Endothelial cell (in vitro differentiated cells): ENCODE measurements around the gene FMN2. TPM values are rescaled to one million over a fixed set of nuclear protein-coding genes. Genes with fewer than 3 reads are reported as not detected.

Source experiments
- DNase-seq: peaks from one replicate; pipeline ENCODE4 v3.0.0; 2021; ENCODE audit warnings: low spot score
- H3K27ac Mint-ChIP-seq: one replicate; pipeline ENCODE4 v1.8.0; 2021; ENCODE audit warnings: mixed read lengths, inconsistent platforms; ENCODE audit not compliant: unreplicated experiment
- H3K27me3 Mint-ChIP-seq: one replicate; pipeline ENCODE4 v1.8.0; 2021; ENCODE audit warnings: mild to moderate bottlenecking, moderate library complexity, mixed read lengths, inconsistent platforms; ENCODE audit not compliant: unreplicated experiment
- H3K36me3 Mint-ChIP-seq: one replicate; pipeline ENCODE4 v1.8.0; 2021; ENCODE audit warnings: mild to moderate bottlenecking, low read depth, mixed read lengths, inconsistent platforms; ENCODE audit not compliant: unreplicated experiment
- H3K4me1 Mint-ChIP-seq: one replicate; pipeline ENCODE4 v1.8.0; 2021; ENCODE audit warnings: mild to moderate bottlenecking, mixed read lengths, inconsistent platforms; ENCODE audit not compliant: unreplicated experiment
- H3K4me3 Mint-ChIP-seq: one replicate; pipeline ENCODE4 v1.8.0; 2021; ENCODE audit warnings: mild to moderate bottlenecking, mixed read lengths, inconsistent platforms; ENCODE audit not compliant: unreplicated experiment
- H3K9me3 Mint-ChIP-seq: one replicate; pipeline ENCODE4 v1.8.0; 2021; ENCODE audit warnings: mixed read lengths, inconsistent platforms; ENCODE audit not compliant: unreplicated experiment
- total RNA-seq: library from RNA; stranded (reverse); fragmentation: NEBNext Ultra II Directional; extraction: Animal tissue kit (Norgen Biotek cat#: 25700); gene quantifications from one replicate; pipeline ENCODE4 v1.2.1, GENCODE V29; 2021; ENCODE audit not compliant: unreplicated experiment
- TF ChIP-seq, protein P1 (sequence below): fragments of 200-600 bp; sonication (generic); IDR thresholded peaks from one replicate; pipeline ENCODE4 v1.5.0; 2021; ENCODE audit warnings: antibody characterized with exemption; ENCODE audit not compliant: unreplicated experiment

The FMN2 gene
- total RNA-seq, 1 donor from 2014 or later: 2.6 TPM

- Mint-ChIP-seq H3K27me3 (peaks cover 8% of the 10 kb centered on the region), H3K4me1 (peaks cover 8% of the 10 kb centered on the region), H3K36me3 (no peaks in the 10 kb centered on the region), H3K4me3 (peak overlapping the region; percentile 49), H3K9me3 (no peaks in the 10 kb centered on the region), H3K27ac (no peak overlapping the region)
- TF ChIP-seq, protein P1, sequence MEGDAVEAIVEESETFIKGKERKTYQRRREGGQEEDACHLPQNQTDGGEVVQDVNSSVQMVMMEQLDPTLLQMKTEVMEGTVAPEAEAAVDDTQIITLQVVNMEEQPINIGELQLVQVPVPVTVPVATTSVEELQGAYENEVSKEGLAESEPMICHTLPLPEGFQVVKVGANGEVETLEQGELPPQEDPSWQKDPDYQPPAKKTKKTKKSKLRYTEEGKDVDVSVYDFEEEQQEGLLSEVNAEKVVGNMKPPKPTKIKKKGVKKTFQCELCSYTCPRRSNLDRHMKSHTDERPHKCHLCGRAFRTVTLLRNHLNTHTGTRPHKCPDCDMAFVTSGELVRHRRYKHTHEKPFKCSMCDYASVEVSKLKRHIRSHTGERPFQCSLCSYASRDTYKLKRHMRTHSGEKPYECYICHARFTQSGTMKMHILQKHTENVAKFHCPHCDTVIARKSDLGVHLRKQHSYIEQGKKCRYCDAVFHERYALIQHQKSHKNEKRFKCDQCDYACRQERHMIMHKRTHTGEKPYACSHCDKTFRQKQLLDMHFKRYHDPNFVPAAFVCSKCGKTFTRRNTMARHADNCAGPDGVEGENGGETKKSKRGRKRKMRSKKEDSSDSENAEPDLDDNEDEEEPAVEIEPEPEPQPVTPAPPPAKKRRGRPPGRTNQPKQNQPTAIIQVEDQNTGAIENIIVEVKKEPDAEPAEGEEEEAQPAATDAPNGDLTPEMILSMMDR: no peak
- DNase-seq: no peak
Measured at GRCh38 chr1:240094041-240094722, 2.5 kb downstream of the FMN2 start.

DNA sequence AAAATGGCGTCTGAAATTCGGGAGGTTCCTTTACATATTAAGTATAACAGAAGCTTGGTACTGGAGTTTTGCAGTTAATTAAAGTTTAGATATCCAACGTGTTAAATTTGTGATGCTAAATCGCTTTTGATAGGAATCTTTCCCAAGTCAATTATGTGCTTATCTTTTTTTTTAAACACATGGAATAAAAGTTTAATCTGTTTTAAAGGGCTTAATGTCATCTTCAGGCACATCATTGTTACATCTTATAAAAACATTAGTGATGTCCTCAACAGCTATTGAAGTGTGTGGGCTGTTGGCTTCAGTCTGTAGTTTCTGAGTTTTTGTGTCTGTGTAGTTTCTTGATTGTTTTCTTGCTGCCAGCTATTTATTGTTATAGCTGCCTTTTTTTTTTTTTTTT is 5.3 kb downstream of the FMN2 start:
- H3K27ac Mint-ChIP-seq: no peak overlapping the region
- no peak for DNase-seq
- H3K4me1 Mint-ChIP-seq: peaks cover 16% of the 10 kb centered on the region
- peaks cover 11% of the 10 kb centered on the region for H3K27me3 Mint-ChIP-seq
- H3K9me3 Mint-ChIP-seq: no peaks in the 10 kb centered on the region
- H3K4me3 Mint-ChIP-seq: no peak overlapping the region
- no peaks in the 10 kb centered on the region for H3K36me3 Mint-ChIP-seq
- TF ChIP-seq, protein P1: no peak

GRCh38 chr1:240098534-240098933 is 6.9 kb downstream of the FMN2 start:
- H3K27ac Mint-ChIP-seq: no peak overlapping the region
- peaks cover 11% of the 10 kb centered on the region for H3K27me3 Mint-ChIP-seq
- DNase-seq: no peak
- no peaks in the 10 kb centered on the region for H3K36me3 Mint-ChIP-seq
- H3K9me3 Mint-ChIP-seq: no peaks in the 10 kb centered on the region
- TF ChIP-seq, protein P1: no peak
- H3K4me1 Mint-ChIP-seq: peaks cover 16% of the 10 kb centered on the region
- H3K4me3 Mint-ChIP-seq: no peak overlapping the region

DNA sequence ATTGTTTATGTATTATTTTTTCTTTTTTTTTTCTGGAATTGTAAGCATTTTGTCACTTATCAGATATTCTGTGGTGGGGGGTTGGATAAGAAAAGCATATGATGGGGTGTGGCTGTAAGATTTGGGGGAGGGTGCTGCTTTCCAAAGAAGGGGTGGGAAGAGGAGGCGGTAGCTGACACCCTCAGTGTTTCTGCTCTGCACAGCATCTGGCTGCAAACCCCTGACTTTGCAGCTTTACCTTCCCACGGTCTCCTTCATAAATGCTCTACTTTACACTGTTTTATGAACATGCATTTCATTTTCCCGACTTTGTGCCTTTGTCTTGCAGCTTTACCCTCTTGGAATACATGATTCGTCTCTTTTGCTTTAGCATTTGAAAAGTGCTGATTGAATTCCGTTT is 7.6 kb downstream of the FMN2 start:
- Mint-ChIP-seq H3K27ac (no peak overlapping the region), H3K36me3 (no peaks in the 10 kb centered on the region), H3K4me3 (no peak overlapping the region), H3K27me3 (peaks cover 8% of the 10 kb centered on the region), H3K4me1 (peaks cover 12% of the 10 kb centered on the region), H3K9me3 (no peaks in the 10 kb centered on the region)
- no peak for DNase-seq
- TF ChIP-seq, protein P1: no peak

- Mint-ChIP-seq H3K27ac (no peak overlapping the region), H3K4me3 (no peak overlapping the region), H3K9me3 (no peaks in the 10 kb centered on the region), H3K27me3 (peaks cover 8% of the 10 kb centered on the region), H3K36me3 (no peaks in the 10 kb centered on the region), H3K4me1 (peaks cover 12% of the 10 kb centered on the region)
- DNase-seq: no peak
- TF ChIP-seq, protein P1: no peak
Measured at GRCh38 chr1:240099748-240100147, 8.1 kb downstream of the FMN2 start.
